SK-N-SH treated with all-trans-retinoic acid at 6 μM for 48 hours (cell line): ENCODE measurements around the gene CPAMD8.

ENCODE experiments used
- ARNTL ChIP-seq: fragments of 450-650 bp; formaldehyde crosslinking; IDR thresholded peaks from 2 replicates; pipeline ENCODE4 v1.5.0; 2020; ENCODE audit warnings: low read depth, mild to moderate bottlenecking, moderate library complexity, borderline replicate concordance
- CREB5 ChIP-seq: fragments of 250-450 bp; sonication (Bioruptor Pico); IDR thresholded peaks from 2 replicates; pipeline ENCODE4 v1.5.1; 2020; ENCODE audit warnings: low read depth, mild to moderate bottlenecking, moderate library complexity
- ESRRG ChIP-seq: fragments of 250-450 bp; sonication (Bioruptor Pico); IDR thresholded peaks from 2 replicates; pipeline ENCODE4 v1.6.1; 2021; ENCODE audit warnings: mild to moderate bottlenecking
- GLIS3 ChIP-seq: fragments of 250-450 bp; sonication (Bioruptor Pico); IDR thresholded peaks from 2 replicates; pipeline ENCODE4 v1.5.0; 2020; ENCODE audit warnings: mild to moderate bottlenecking, moderate library complexity
- ISL1 ChIP-seq: fragments of 250-450 bp; sonication (Bioruptor Pico); IDR thresholded peaks from 2 replicates; pipeline ENCODE4 v2.1.2; 2022; ENCODE audit warnings: mild to moderate bottlenecking, moderate library complexity
- OSR1 ChIP-seq: fragments of 250-450 bp; sonication (Bioruptor Pico); IDR thresholded peaks from 2 replicates; pipeline ENCODE4 v1.8.0; 2022; ENCODE audit warnings: moderate library complexity, mild to moderate bottlenecking, inconsistent platforms
- PATZ1 ChIP-seq: fragments of 250-450 bp; sonication (Bioruptor Pico); IDR thresholded peaks from 2 replicates; pipeline ENCODE4 v1.8.0; 2020; ENCODE audit warnings: mild to moderate bottlenecking, moderate library complexity, borderline replicate concordance
- RARB ChIP-seq: fragments of 250-450 bp; sonication (Bioruptor Pico); IDR thresholded peaks from 2 replicates; pipeline ENCODE4 v1.8.0; 2021; ENCODE audit warnings: mild to moderate bottlenecking, moderate library complexity
- ZC3H10 ChIP-seq: fragments of 250-450 bp; sonication (Bioruptor Pico); IDR thresholded peaks from 2 replicates; pipeline ENCODE4 v1.5.1; 2021; ENCODE audit warnings: mild to moderate bottlenecking, moderate library complexity
- ZFP30 ChIP-seq: fragments of 450-650 bp; formaldehyde crosslinking; IDR thresholded peaks from 2 replicates; pipeline ENCODE4 v1.5.0; 2022; ENCODE audit warnings: mild to moderate bottlenecking, moderate library complexity
- ZNF565 ChIP-seq: fragments of 450-650 bp; formaldehyde crosslinking; conservative IDR thresholded peaks from 2 replicates; pipeline ENCODE4 v1.5.0; 2020; ENCODE audit warnings: low read depth, mild to moderate bottlenecking, moderate library complexity
- ZNF8 ChIP-seq: fragments of 450-650 bp; formaldehyde crosslinking; IDR thresholded peaks from 2 replicates; pipeline ENCODE4 v1.5.0; 2020; ENCODE audit warnings: mild to moderate bottlenecking, moderate library complexity

- no peak for TF ChIP-seq RARB
- TF ChIP-seq ARNTL = no peak
- TF ChIP-seq CREB5 (CRISPR knock-in tag) = no peak
- no peak for TF ChIP-seq ZFP30 (CRISPR knock-in tag)
- no peak for TF ChIP-seq PATZ1
- TF ChIP-seq GLIS3 (CRISPR knock-in tag) = no peak
- no peak for TF ChIP-seq ISL1 (CRISPR knock-in tag)
- no peak for TF ChIP-seq OSR1
- TF ChIP-seq ZC3H10 (CRISPR knock-in tag) = no peak
- TF ChIP-seq ESRRG (CRISPR knock-in tag) = no peak
- TF ChIP-seq ZNF8 = no peak
- TF ChIP-seq ZNF565 (CRISPR knock-in tag) = no peak
Observed at GRCh38 chr19:17058236-17058635, 31.6 kb upstream of the CPAMD8 start.
